ENCODE results near the gene CDK4. TPM values are rescaled to one million over a fixed set of nuclear protein-coding genes. Genes with fewer than 3 reads are reported as not detected.

The CDK4 gene
- total and polyA plus RNA-seq, 4 donors = 28.1 to 69.1 (median 38.2) TPM

DNA sequence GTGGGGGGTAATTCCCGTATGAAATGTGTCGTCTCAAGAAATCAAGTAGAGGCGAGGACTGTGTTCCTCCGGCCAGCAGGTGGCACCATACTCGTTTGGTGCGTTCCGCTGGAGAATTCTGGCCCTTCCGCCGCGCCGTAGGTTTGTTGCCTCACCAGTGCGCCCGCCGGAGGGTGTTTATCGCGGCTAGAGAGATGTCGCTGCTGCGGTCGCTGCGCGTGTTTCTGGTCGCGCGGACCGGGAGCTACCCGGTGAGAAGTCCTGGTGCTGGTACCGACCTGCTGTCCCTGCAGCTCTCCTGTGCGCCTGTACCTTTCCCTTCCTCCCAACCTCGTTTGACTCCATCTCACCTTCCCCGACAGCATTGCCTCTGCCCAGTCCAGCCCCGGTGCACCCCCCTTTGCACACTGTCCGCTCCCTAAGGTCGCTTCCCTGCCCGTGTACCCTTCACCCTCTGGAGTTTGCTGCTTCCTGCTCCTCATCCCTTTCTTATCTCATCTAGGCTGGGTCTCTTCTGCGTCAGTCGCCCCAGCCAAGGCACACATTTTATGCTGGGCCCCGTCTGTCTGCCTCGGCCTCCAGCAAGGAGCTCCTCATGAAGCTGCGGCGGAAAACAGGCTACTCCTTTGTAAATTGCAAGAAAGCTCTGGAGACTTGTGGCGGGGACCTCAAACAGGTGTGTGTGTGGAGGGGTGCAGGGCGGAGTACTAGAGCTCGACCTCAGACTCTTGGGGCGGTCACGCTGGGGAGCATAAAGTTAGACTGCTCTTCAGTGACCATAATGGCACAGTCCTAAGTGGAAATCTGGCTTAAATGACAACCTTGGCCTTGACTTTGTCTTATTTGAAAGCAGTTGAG lies 30.7 kb upstream of the CDK4 start, which contains the start of gene TSFM:
TSFM (plus strand) TSS at position 180 of the 858 bp plus-strand sequence; CDS start at position 195, 15 bp downstream.
- DNase-seq (ENCODE audit: low spot score) = peak; percentile 99
- under 1% methylated on average over 45 of the region's 45 CpGs for WGBS
- peaks cover 5 to 21% (median 17%) of the 10 kb centered on the region in 4 donors for H3K36me3 ChIP-seq (ENCODE audit: control insufficient read depth in 4 of 4, insufficient read depth in 3 of 4, low read depth in 1 of 4, low read length in 3 of 4)
- H3K4me3 ChIP-seq (ENCODE audit: low read depth in 1 of 3, low read length in 3 of 3) = peak within 1 kb of the TSS; percentile 74 to 99 (median 98)
- H3K9me3 ChIP-seq (ENCODE audit: control insufficient read depth in 4 of 4, low read length in 3 of 4) = no peaks in the 10 kb centered on the region
- H3K27ac ChIP-seq (ENCODE audit: low read depth in 1 of 2, low read length in 2 of 2) = peak within 1 kb of the TSS; percentile 39 to 44
- peak in 1 of 2 donors; percentile 83 for TF ChIP-seq GABPA (IDR thresholded peaks at IDR 0.05 in 1 of 2, conservative IDR thresholded peaks at IDR 0.05 in 1 of 2)
- peak; percentile 44 for TF ChIP-seq SP1 (IDR thresholded peaks at IDR 0.05)
- no peak for TF ChIP-seq HNF4G (IDR thresholded peaks at IDR 0.05)
- peak; percentile 77 to 81 for TF ChIP-seq RAD21 (IDR thresholded peaks at IDR 0.05)
- TF ChIP-seq, protein P1, sequence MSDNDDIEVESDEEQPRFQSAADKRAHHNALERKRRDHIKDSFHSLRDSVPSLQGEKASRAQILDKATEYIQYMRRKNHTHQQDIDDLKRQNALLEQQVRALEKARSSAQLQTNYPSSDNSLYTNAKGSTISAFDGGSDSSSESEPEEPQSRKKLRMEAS (IDR thresholded peaks at IDR 0.05) = peak; percentile 95
- TF ChIP-seq TAF1 (conservative IDR thresholded peaks at IDR 0.05) = no peak
- TF ChIP-seq, protein P2, sequence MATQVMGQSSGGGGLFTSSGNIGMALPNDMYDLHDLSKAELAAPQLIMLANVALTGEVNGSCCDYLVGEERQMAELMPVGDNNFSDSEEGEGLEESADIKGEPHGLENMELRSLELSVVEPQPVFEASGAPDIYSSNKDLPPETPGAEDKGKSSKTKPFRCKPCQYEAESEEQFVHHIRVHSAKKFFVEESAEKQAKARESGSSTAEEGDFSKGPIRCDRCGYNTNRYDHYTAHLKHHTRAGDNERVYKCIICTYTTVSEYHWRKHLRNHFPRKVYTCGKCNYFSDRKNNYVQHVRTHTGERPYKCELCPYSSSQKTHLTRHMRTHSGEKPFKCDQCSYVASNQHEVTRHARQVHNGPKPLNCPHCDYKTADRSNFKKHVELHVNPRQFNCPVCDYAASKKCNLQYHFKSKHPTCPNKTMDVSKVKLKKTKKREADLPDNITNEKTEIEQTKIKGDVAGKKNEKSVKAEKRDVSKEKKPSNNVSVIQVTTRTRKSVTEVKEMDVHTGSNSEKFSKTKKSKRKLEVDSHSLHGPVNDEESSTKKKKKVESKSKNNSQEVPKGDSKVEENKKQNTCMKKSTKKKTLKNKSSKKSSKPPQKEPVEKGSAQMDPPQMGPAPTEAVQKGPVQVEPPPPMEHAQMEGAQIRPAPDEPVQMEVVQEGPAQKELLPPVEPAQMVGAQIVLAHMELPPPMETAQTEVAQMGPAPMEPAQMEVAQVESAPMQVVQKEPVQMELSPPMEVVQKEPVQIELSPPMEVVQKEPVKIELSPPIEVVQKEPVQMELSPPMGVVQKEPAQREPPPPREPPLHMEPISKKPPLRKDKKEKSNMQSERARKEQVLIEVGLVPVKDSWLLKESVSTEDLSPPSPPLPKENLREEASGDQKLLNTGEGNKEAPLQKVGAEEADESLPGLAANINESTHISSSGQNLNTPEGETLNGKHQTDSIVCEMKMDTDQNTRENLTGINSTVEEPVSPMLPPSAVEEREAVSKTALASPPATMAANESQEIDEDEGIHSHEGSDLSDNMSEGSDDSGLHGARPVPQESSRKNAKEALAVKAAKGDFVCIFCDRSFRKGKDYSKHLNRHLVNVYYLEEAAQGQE (IDR thresholded peaks at IDR 0.05) = peak; percentile 70
- TF ChIP-seq, protein P3, sequence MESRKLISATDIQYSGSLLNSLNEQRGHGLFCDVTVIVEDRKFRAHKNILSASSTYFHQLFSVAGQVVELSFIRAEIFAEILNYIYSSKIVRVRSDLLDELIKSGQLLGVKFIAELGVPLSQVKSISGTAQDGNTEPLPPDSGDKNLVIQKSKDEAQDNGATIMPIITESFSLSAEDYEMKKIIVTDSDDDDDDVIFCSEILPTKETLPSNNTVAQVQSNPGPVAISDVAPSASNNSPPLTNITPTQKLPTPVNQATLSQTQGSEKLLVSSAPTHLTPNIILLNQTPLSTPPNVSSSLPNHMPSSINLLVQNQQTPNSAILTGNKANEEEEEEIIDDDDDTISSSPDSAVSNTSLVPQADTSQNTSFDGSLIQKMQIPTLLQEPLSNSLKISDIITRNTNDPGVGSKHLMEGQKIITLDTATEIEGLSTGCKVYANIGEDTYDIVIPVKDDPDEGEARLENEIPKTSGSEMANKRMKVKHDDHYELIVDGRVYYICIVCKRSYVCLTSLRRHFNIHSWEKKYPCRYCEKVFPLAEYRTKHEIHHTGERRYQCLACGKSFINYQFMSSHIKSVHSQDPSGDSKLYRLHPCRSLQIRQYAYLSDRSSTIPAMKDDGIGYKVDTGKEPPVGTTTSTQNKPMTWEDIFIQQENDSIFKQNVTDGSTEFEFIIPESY (IDR thresholded peaks at IDR 0.05) = peak; percentile 97
- TF ChIP-seq RXRA (IDR thresholded peaks at IDR 0.05) = peak; percentile 59 to 65
- peak; percentile 58 to 60 for TF ChIP-seq JUND (IDR thresholded peaks at IDR 0.05)
- TF ChIP-seq, protein P4, sequence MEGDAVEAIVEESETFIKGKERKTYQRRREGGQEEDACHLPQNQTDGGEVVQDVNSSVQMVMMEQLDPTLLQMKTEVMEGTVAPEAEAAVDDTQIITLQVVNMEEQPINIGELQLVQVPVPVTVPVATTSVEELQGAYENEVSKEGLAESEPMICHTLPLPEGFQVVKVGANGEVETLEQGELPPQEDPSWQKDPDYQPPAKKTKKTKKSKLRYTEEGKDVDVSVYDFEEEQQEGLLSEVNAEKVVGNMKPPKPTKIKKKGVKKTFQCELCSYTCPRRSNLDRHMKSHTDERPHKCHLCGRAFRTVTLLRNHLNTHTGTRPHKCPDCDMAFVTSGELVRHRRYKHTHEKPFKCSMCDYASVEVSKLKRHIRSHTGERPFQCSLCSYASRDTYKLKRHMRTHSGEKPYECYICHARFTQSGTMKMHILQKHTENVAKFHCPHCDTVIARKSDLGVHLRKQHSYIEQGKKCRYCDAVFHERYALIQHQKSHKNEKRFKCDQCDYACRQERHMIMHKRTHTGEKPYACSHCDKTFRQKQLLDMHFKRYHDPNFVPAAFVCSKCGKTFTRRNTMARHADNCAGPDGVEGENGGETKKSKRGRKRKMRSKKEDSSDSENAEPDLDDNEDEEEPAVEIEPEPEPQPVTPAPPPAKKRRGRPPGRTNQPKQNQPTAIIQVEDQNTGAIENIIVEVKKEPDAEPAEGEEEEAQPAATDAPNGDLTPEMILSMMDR (IDR thresholded peaks at IDR 0.05; ENCODE audit: low read depth, low read length, missing input control) = peak; percentile 95
- no peak for TF ChIP-seq NR2F2 (IDR thresholded peaks at IDR 0.05)
- TF ChIP-seq HNF4A (conservative IDR thresholded peaks at IDR 0.05) = peak in 1 of 2 donors; percentile 32
- TF ChIP-seq YY1 (IDR thresholded peaks at IDR 0.05) = peak; percentile 91
- peak; percentile 39 for TF ChIP-seq FOXA2 (IDR thresholded peaks at IDR 0.05)
- TF ChIP-seq FOXA1 (IDR thresholded peaks at IDR 0.05) = peak; percentile 68
- TF ChIP-seq, protein P5, sequence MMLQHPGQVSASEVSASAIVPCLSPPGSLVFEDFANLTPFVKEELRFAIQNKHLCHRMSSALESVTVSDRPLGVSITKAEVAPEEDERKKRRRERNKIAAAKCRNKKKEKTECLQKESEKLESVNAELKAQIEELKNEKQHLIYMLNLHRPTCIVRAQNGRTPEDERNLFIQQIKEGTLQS (IDR thresholded peaks at IDR 0.05) = peak; percentile 95
- peak in 1 of 2 donors; percentile 42 for TF ChIP-seq EGR1 (IDR thresholded peaks at IDR 0.05; ENCODE audit: low read depth in 2 of 2)
- H3K9ac ChIP-seq (ENCODE audit: low read depth in 1 of 2, low read length in 2 of 2) = peak within 1 kb of the TSS; percentile 82
- peaks cover 0 to 19% (median 15%) of the 10 kb centered on the region in 4 donors for H3K4me1 ChIP-seq (ENCODE audit: control insufficient read depth in 4 of 4, insufficient read depth in 4 of 4, low read length in 3 of 4)
- H3K27me3 ChIP-seq (ENCODE audit: control insufficient read depth in 4 of 4, insufficient read depth in 4 of 4, low read length in 3 of 4) = no peaks in the 10 kb centered on the region
